Activated T-helper 1 cell treated with anti-CD3 and anti-CD28 coated beads, Interleukin-2, amount 50 U/mL, for 16 hours (primary cell): ENCODE data around the gene CCDC59.
"Not testable (repeated sequence)": the region's sequence is repeated elsewhere in the genome, so short reads cannot be mapped to it uniquely, and the experiment has no call there.

ENCODE experiments used
- DNase-seq, 2 donors: peaks; one replicate each; pipeline ENCODE4 v3.0.0-alpha.2; 2020; ENCODE audit warnings: low read depth in 1 of 2, low spot score in 1 of 2

Gene CCDC59, protein sequence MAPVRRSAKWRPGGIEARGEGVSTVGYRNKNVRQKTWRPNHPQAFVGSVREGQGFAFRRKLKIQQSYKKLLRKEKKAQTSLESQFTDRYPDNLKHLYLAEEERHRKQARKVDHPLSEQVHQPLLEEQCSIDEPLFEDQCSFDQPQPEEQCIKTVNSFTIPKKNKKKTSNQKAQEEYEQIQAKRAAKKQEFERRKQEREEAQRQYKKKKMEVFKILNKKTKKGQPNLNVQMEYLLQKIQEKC

DNA sequence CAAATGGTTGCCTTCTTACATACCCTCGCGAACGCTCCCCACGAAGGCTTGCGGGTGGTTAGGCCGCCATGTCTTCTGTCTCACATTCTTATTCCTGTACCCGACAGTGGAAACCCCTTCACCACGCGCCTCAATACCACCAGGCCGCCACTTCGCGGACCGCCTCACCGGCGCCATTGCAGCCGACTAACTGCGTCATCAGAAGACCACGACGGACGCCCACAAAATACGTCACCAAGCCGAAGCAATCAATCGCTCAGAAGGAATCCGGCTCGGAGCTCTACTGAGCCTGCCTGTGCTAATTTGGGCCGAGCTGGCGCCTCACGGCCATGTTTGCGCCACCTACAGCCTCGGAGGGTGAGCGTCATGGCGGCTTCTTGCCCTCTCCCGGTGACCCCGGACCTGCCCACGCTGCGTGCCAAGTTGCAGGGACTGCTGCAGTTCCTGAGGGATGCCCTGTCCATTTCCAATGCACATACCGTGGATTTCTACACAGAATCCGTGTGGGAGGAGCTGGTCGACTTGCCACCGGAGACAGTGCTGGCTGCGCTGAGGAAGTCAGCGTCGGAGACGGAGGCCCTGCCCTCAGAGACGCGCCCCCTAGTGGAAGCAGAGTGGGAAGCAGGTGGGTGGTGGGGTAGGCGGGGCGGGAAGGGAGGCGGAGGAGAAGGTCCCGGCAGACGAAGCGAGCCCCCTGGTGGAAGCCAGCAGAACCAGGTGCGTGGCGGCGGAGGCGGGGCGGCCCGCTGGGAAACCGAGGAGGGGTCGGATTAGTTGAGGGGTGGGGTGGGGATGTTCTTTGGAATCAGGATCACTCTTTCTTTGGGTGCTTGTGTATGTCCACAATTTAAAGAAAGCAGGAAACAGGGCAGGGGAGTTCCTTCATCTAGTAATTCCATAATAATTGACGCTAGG is at the start of gene CCDC59, which contains the start of gene METTL25:
TSS of gene CCDC59 (minus strand) at position 188 of the 915 bp plus-strand sequence. CDS start at position 177, 11 bp downstream.
TSS of gene METTL25 (plus strand) at position 330 of the 915 bp plus-strand sequence. CDS start at position 367, 37 bp downstream.
- DNase-seq, result peak; percentile 96 to 98

DNA sequence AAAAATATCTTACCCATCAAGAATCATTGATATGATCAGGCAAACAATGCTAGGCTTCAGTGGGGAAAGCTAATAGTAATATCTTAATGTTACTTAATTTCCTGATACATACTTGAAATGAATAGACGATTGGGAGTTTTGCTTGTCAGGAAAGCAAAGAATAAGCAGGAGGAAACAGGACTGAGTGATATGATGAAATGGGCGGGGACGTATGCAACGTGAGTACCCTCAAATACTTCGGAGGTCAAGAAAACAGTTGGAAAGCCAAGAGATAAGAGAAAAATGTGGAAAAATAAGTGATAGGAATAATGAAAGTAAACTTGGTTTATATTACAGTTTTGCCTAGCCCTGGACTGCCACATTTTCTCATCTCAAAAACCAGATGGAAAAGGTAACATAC is 49.3 kb upstream of the CCDC59 start:
- DNase-seq, result no peak

DNA sequence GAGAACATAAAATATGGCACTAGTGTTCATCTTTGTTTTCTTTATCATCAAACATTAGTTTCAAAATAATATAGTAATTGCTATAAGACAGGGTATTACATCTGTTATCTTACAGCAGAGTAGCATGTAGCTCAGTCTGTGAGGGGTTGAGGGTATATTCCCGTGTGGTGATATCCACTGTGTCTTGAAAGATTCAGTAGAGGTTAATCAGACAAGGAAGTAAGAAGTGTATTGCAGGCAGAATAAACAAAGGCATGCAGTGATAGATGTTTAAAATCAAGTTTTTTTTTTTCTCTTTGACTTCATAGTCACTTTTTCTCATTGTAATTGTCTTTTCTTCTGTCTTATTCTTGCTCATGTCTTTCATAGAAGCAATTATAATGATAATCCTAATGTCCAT is 48.5 kb upstream of the CCDC59 start:
- DNase-seq, result no peak

DNA sequence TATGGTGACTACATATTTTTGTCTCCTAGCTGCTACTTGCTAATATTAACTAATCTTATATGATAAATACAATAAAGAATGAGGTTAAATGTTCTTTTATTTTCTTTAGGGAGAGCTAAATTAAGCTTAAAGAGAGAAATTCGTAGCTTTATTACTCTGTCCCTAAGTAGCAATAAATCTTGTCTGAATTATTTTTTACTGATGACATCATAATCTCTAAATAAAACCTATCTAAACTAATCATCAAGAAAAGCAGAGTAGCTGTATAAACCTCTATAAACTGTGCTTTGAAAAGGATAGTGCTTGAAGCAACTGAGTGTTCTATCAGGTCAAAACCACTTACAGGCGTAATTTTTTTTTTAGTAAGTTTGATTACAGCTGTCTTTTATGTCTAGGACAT is 42.6 kb upstream of the CCDC59 start:
- DNase-seq, result no peak

DNA sequence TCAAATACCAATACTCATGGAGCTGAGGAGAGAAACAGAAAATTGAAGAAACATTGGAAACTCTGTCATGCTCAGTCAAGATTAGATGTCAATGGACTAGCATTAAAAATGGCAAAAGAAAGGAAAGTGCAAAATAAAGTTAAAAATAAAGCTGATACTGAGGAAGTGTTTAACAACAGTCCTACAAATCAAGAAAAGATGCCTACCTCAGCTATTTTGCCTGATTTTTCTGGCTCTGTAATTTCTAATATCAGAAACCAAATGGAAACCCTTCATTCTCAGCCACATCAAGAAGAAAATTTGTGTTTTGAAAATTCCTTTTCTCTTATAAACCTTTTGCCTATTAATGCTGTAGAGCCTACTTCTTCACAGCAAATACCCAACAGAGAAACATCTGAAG is 40.7 kb upstream of the CCDC59 start:
- no peak for DNase-seq

DNA sequence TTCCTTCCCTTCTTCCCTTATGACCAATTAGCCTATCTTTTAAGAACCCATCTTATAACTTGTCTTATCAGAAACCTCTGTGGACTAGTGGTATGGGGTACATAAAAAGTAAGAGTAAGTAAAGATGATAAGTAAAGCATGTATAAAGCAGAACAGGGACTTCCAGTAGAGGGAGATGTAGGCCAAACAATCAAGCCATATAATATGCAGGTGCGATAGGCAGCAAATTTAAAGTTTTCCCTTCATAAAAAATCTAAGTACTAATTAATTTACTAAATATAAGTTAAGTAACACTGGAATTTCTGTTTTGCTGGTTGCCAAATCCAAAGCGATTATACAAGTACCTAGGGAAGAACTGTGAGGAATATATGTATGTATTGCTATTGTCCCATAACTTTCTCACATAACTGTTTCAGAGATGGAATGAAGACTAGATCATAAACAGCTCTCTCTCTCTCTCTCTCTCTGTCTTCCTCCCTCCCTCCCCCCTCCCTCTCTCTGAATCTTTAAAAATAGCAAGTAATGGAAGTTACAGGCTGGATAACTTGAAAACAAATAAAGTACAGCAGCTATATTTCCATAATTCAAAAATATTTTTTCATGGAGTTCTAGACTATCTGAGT is 25.9 kb upstream of the CCDC59 start:
- DNase-seq, result no peak

DNA sequence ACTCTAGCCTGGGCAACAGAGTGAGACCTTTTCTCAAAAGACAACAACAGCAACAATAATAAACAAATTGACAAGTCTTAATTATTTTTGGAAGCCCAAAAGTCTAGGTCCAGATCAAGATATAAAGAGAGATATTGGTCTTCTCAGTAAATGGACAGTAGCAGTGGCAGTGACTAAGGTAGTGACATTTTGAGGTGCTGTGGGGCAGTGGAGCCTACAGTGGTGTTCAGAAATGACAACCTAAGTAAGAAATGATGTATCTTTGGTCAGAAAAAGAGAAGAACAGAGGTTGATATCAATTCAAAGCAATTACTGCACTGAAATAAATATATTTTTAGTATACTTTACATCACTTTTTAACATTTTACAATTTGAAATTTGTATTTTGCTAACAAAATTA is 20.8 kb upstream of the CCDC59 start:
- no peak for DNase-seq

DNA sequence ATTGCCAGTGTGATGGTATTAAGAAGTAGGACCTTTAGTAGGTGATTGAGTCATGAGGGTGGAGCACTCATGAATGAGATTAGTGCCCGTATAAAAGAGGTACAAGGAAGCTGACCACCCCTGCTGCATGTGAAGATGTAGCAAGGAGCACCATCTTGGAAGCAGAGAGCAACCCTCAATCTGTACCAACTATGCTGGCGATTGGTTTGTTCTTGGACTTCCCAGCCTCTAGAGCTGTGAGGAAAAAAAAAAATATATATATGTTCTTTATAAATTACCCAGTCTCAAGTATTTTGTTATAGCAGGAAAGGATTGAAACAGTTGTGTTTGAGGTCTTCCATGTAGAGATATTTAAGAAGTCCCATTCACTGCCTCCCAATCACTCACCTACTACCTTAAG is 17.0 kb upstream of the CCDC59 start:
- no peak for DNase-seq

DNA sequence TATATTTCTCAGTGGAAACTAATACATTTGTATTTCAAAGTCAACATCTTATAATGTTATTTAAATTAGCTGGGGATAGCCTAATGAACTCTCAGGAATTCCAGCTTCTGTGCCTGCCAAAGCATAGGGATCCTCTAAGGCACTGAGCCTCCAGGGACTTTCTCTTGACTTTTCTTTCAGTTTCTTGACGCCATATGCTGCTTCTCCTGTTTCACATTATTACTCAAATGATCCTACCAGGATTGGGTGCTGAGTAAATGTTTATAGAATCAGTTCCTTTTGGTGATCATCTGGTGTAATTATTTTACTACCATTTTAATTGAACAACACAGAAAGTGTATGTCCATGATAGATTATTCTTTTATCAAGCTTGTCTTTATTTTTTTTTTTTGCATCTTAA is 8.0 kb upstream of the CCDC59 start:
- no peak for DNase-seq

DNA sequence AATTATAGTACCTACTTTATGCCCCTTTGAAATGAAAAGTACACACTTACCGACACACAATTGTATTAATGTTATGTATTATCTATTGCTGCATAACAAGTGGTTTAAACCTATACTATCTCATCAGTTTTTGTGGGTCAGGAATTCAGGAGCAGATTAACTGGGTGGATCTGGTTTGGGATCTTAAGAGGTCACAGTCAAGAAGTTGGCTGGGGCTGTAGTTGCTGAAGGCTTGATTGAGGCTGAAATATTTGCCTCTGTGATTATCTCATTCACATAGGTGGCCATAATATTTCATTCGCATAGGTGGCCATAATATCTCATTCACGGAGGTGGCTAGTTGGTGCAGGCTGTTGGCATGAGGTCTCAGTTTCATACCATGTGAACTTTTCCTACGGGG is 5.8 kb upstream of the CCDC59 start:
- DNase-seq, result no peak

DNA sequence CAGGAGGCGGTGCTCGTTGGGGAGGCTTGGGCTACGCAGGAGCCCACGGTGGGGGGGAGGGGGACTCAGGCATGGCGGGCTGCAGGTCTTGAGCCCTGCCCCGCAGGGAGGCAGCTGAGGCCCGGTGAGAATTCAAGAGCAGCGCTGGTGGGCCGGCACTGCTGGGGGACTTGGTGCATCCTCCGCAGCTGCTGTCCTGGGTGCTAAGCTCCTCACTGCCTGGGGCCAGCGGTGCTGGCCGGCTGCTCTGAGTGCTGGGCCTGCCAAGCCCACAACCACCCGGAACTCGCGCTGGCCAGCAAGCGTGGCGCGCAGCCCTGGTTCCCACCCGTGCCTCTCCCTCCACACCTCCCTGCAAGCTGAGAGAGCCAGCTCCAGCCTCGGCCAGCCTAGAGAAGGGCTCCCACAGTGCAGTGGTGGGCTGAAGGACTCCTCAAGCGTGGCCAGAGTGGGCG is 3.3 kb upstream of the CCDC59 start:
- no peak for DNase-seq

DNA sequence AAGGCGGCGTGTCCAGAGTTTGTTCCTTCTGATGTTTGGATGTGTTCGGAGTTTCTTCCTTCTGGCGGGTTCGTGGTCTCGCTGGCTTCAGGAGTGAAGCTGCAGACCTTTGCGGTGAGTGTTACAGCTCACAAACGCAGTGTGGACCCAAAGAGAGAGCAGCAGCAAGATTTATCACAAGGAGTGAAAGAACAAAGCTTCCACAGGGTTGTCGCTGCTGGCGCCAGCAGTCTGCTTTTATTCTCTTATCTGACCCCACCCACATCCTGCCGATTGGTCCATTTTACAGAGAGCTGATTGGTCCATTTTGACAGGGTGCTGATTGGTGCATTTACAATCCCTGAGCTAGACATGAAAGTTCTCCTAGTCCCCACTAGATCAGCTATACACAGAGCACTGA is 2.6 kb upstream of the CCDC59 start:
- DNase-seq, result not testable (repeated sequence)

DNA sequence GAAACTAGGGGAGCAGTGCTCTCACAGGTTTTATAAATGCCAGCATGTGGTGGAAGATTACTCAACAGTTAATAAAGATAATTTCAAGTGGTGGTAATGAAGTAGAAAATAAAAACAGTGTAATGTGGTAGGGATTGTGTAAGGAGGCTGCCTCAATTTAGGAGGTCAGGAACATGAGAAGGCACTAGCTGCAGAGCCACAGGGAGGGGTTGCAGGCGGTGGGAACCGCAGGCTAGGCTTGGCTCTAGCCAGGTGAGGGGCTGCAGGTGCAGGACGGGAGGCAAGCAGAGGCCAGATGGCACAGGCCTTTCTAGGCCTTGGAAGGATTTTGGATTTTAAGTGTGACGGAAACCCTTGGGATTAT is 910 bp upstream of the CCDC59 start:
- no peak for DNase-seq

DNA sequence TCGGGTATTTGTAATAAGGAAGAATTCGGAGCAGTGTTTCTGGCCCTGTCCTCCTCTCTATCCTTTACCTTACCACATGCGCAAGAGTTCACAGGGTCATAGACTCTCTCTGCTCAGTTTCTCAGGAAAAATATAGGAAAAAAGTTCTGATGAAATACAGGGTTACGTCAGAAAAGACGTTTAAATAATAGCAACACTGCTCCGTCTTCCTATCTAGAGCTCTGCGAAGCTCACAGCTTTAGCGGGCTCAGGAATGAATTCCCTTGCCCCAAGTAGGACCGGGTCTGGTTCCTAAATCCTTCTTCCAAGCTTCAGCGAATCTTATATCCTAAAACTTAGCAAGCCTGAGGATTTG is 365 bp downstream of the CCDC59 start:
- no peak for DNase-seq

DNA sequence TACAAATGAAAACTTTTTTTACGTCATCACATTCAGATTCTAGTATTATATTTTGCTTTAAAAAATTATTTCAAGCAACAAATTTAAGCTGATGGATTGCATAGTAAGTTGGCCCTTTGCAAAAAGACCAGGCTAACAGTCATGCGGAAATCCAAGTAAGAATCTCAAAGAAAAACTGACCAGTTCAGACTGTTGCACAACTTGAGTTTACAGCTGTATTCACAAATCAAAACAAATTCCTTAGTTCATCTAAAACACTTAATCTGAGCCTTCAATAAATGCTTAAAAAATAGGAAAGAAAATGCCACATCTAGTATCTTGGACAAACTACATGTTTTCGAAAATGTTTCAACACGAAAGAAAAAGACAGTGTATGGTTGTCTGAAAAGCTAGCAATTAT is 847 bp downstream of the CCDC59 start:
- DNase-seq, result no peak

DNA sequence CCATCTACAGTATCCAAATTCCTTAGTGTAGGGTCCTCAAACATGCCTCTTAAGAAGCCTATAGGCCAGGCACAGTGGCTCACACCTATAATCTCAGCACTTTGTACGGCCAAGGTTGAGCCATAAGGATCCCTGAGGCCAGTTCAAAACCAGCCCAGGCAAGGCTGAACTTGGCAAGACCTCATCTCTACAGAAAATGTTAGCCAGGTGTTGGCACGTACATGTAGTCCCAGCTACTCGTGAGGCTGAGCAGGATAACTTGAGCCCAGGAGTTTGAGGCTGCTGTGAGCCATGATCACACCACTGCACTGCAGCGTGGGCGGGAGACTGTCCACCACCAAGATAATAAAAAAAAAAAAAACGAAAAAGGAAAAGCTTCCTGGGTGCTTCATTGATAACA is 6.8 kb downstream of the CCDC59 start:
- no peak for DNase-seq

DNA sequence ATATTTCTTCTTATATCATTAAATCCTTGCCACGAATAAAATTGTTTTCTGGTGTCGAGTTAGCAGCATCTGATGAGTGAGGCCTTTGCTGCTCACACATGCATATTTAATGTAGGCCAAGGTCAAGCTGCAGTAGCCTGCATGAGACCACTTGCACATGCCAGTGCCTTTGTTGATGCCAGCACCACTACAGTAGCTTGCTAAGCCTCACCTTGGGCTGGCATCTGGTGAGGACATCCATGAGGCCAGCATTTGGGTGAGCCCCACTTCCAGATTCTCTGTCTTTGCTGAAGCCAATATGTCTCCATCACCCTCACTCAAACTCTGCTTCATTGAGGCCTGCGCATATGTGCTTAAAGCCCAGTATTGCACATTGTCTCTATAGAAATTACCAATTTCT is 8.0 kb downstream of the CCDC59 start:
- no peak for DNase-seq

DNA sequence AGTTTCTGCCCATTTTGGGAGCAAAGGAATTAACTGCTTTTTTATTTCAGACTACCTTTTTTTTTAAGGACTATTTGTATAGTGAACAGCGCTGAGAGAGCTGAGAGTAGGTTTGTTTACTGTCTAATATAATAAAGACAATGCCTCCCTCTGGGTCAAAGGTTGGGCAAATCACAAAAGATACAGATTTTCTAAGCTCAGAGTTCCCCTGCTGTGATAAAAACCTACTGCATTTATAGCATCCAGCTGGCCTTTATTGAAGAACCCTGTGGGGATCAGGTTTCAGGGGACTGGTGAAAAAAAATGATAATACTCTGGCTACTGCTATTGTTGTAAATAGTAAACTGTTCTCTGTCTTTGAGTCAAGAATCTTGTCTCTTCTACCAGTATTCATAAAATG is 28.7 kb downstream of the CCDC59 start:
- no peak for DNase-seq

DNA sequence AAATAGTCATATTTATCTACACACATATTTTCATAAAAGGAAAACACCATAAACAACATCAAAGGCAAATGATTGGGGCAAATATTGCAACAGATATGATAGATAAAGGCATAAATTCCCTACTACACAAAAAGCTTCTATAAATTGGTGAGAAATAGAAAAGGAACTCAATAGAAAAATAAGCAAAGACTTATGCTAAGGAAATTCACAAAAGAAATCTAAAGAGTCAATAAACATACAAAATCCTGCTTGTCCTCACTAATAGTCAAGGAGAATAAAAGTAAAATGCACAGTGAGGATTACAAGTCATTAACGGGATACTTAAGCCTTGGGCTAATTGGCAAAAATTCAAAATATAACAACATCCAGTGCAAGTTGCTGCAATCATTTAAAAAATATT is 30.3 kb downstream of the CCDC59 start:
- no peak for DNase-seq

DNA sequence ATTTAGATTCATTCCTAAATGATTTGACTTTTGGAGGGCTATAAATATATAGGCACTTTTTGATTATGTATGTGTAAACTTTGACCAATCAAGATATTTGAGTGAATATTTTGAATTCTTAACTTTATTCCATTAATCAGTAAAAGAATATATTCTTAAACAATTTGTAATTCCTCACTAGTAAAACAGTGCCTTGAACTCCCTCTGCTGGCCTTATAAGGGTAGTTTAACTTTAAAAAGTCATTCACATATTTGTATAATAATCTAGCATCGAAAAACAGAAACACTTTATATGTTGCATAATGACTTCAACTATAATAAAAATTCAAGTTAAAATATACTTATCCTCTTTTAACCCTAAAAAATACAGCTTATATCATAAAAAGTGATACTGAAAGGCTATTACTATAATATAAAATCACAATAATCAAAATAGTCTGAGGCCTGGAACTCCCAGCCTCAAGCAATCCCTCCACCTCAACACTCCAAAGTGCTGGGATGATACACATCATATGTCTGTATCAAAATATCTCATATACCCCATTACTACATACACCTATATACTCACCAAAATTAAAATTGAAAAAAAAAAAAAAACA is 31.2 kb downstream of the CCDC59 start:
- DNase-seq, result no peak

DNA sequence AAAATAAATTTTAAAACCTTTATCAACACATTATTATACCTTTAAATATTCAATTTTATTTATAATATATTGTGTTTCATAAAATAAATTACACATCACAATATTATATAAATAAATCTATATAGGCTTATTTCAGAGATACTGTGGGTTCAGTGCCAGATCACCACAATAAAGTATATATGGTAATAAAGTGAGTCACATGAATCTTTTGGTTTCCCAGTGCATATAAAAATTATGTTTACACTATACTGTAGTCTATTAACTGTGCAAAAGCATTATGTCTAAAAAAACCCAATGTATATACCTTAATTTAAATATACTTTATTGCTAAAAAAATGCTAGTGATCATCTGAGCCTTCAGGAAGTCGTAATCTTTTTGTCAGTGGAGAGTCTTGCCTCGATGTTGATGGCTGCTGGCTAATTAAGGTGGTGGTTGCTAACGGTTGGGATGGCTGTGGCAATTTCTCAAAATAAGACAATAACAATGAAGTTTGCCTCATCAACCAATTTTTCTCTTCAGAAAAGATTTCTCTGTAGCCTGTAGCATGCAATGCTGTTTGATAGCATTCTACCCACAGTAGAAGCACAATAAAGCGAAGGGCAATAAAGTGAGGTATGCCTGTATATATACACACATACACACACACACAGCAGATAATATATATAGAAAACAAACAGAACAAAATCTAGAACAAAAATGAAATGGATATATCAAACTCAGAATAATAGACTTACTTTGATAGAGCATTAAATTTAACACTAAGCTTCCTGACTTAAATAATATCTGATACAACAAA is 32.4 kb downstream of the CCDC59 start:
- no peak for DNase-seq
